H9 (cell line): Measurements from ENCODE around the gene KCNA3. TPM values are rescaled to one million over a fixed set of nuclear protein-coding genes. Genes with fewer than 3 reads are reported as not detected.

Experiments used
- DNase-seq: peaks from one replicate; pipeline ENCODE4 v3.0.0-alpha.2; 2017
- H2AFZ ChIP-seq: one replicate; pipeline ENCODE4 v1.6.1; 2013; ENCODE audit warnings: mild to moderate bottlenecking, low read length, control low read depth, moderate library complexity
- H2AK5ac ChIP-seq: 2 replicates; pipeline ENCODE4 v1.6.1; 2013; ENCODE audit warnings: low read length, control low read depth, mixed read lengths; ENCODE audit not compliant: insufficient read length
- H2BK120ac ChIP-seq: one replicate; pipeline ENCODE4 v1.6.1; 2013; ENCODE audit warnings: low read depth, mild to moderate bottlenecking, low read length, control low read depth, inconsistent platforms; ENCODE audit not compliant: poor library complexity, severe bottlenecking
- H2BK12ac ChIP-seq: 2 replicates; pipeline ENCODE4 v1.6.1; 2013; ENCODE audit warnings: low read length, control low read depth, mixed read lengths, low read depth; ENCODE audit not compliant: insufficient read length
- H2BK15ac ChIP-seq: 2 replicates; pipeline ENCODE4 v1.6.1; 2013; ENCODE audit warnings: low read depth, low read length, control low read depth
- H2BK20ac ChIP-seq: one replicate; pipeline ENCODE4 v1.6.1; 2013; ENCODE audit warnings: low read depth, mild to moderate bottlenecking, low read length, control low read depth, inconsistent platforms; ENCODE audit not compliant: poor library complexity, severe bottlenecking
- H2BK5ac ChIP-seq: 2 replicates; pipeline ENCODE4 v1.6.1; 2013; ENCODE audit warnings: low read length, control low read depth, mixed read lengths; ENCODE audit not compliant: insufficient read length
- H3K14ac ChIP-seq: 2 replicates; pipeline ENCODE4 v1.6.1; 2013; ENCODE audit warnings: low read length, control low read depth; ENCODE audit not compliant: insufficient read depth
- H3K18ac ChIP-seq: 2 replicates; pipeline ENCODE4 v1.6.1; 2013; ENCODE audit warnings: low read depth, mild to moderate bottlenecking, mixed read lengths, low read length, control low read depth; ENCODE audit not compliant: insufficient read length
- H3K23ac ChIP-seq: 2 replicates; pipeline ENCODE4 v1.6.1; 2013; ENCODE audit warnings: low read length, control low read depth, mixed read lengths, low read depth; ENCODE audit not compliant: insufficient read length
- H3K23me2 ChIP-seq: 2 replicates; pipeline ENCODE4 v1.6.1; 2013; ENCODE audit warnings: low read depth, mild to moderate bottlenecking, mixed read lengths, low read length, control low read depth; ENCODE audit not compliant: insufficient read length, poor library complexity, severe bottlenecking
- H3K27ac ChIP-seq: 2 replicates; pipeline ENCODE4 v1.5.1; 2013; ENCODE audit warnings: low read length, control low read depth, mixed read lengths, low read depth; ENCODE audit not compliant: insufficient read length
- H3K27me3 ChIP-seq: 2 replicates; pipeline ENCODE4 v1.6.1; 2013; ENCODE audit warnings: low read length, control low read depth, inconsistent platforms; ENCODE audit not compliant: insufficient read depth
- H3K4ac ChIP-seq: 2 replicates; pipeline ENCODE4 v1.6.1; 2013; ENCODE audit warnings: low read depth, mild to moderate bottlenecking, control low read depth, inconsistent platforms, low read length, moderate library complexity
- H3K4me1 ChIP-seq: 2 replicates; pipeline ENCODE4 v1.6.1; 2013; ENCODE audit warnings: low read length, control low read depth, inconsistent platforms; ENCODE audit not compliant: insufficient read depth
- H3K4me2 ChIP-seq: 2 replicates; pipeline ENCODE4 v1.6.1; 2013; ENCODE audit warnings: low read length, control low read depth, mixed read lengths; ENCODE audit not compliant: insufficient read length, insufficient read depth
- H3K56ac ChIP-seq: 2 replicates; pipeline ENCODE4 v1.6.1; 2013; ENCODE audit warnings: low read depth, mild to moderate bottlenecking, mixed read lengths, low read length, control low read depth; ENCODE audit not compliant: insufficient read length
- H3K79me1 ChIP-seq: 2 replicates; pipeline ENCODE4 v1.6.1; 2013; ENCODE audit warnings: low read depth, mild to moderate bottlenecking, moderate library complexity, low read length, control low read depth, inconsistent platforms; ENCODE audit not compliant: insufficient read depth, poor library complexity, severe bottlenecking
- H3K79me2 ChIP-seq: 2 replicates; pipeline ENCODE4 v1.6.1; 2013; ENCODE audit warnings: low read length, control low read depth, inconsistent platforms; ENCODE audit not compliant: insufficient read depth
- H3K9ac ChIP-seq: 2 replicates; pipeline ENCODE4 v1.6.1; 2013; ENCODE audit warnings: low read length, control low read depth, mixed read lengths; ENCODE audit not compliant: insufficient read length; ENCODE audit errors: extremely low read depth
- H3K9me3 ChIP-seq: one replicate; pipeline ENCODE4 v1.6.1; 2013; ENCODE audit warnings: low read depth, low read length, inconsistent platforms; ENCODE audit not compliant: control insufficient read depth
- H3T11ph ChIP-seq: one replicate; pipeline ENCODE4 v1.6.1; 2013; ENCODE audit warnings: mild to moderate bottlenecking, low read length, control low read depth, inconsistent platforms
- H4K20me1 ChIP-seq: one replicate; pipeline ENCODE4 v1.6.1; 2013; ENCODE audit not compliant: control insufficient read depth, insufficient read length, insufficient read depth
- H4K5ac ChIP-seq: 2 replicates; pipeline ENCODE4 v1.6.1; 2013; ENCODE audit warnings: low read depth, mild to moderate bottlenecking, mixed read lengths, low read length, control low read depth; ENCODE audit not compliant: insufficient read length
- H4K8ac ChIP-seq: replicated peaks from 2 replicates; pipeline ENCODE4 v1.6.1; 2013; ENCODE audit warnings: low read length, control low read depth, mixed read lengths, low read depth; ENCODE audit not compliant: insufficient read length
- H4K91ac ChIP-seq: 2 replicates; pipeline ENCODE4 v1.6.1; 2013; ENCODE audit warnings: low read depth, mild to moderate bottlenecking, moderate library complexity, mixed read lengths, low read length, control low read depth; ENCODE audit not compliant: insufficient read length
- H3K27ac Mint-ChIP-seq, 3 experiments: 2 replicates in 2 of 3; 3 replicates in 1 of 3; pipeline ENCODE4 v1.8.0; 2020 to 2021; ENCODE audit warnings: mixed read lengths in 3 of 3, mild to moderate bottlenecking in 1 of 3, moderate library complexity in 1 of 3
- H3K27me3 Mint-ChIP-seq: 2 replicates; pipeline ENCODE4 v1.8.0; 2021; ENCODE audit warnings: low read depth, mild to moderate bottlenecking, moderate library complexity, mixed read lengths
- H3K36me3 Mint-ChIP-seq, 3 experiments: 2 replicates in 2 of 3; 3 replicates in 1 of 3; pipeline ENCODE4 v1.8.0; 2020 to 2021; ENCODE audit warnings: low read depth in 3 of 3, mixed read lengths in 3 of 3; ENCODE audit not compliant: insufficient read depth in 1 of 3
- H3K4me1 Mint-ChIP-seq, 2 experiments: 2 replicates each; pipeline ENCODE4 v1.8.0; 2020; ENCODE audit warnings: mixed read lengths in 2 of 2
- H3K4me3 Mint-ChIP-seq, 2 experiments: 2 replicates in 1 of 2; 3 replicates in 1 of 2; pipeline ENCODE4 v1.8.0; 2020 to 2021; ENCODE audit warnings: mild to moderate bottlenecking in 2 of 2, mixed read lengths in 2 of 2, moderate library complexity in 1 of 2
- H3K9me3 Mint-ChIP-seq, 2 experiments: 2 replicates in 1 of 2; 3 replicates in 1 of 2; pipeline ENCODE4 v1.8.0; 2020; ENCODE audit warnings: mild to moderate bottlenecking in 2 of 2, mixed read lengths in 2 of 2, moderate library complexity in 1 of 2
- CTCF ChIP-seq: fragments of 200-600 bp; sonication (generic); conservative IDR thresholded peaks from 3 replicates; pipeline ENCODE4 v1.8.0; 2021; ENCODE audit warnings: antibody characterized with exemption, mild to moderate bottlenecking
- WGBS: extraction: QIAGEN DNeasy Blood & Tissue Kit; methylation state at CpG from one replicate; pipeline ENCODE4 v1.1.7; 2013; ENCODE audit warnings: missing lambda C conversion rate, low lambda C conversion rate, mixed read lengths; ENCODE audit not compliant: insufficient read length; ENCODE audit errors: extremely low coverage; 5-methylcytosine and 5-hydroxymethylcytosine counted together
- total RNA-seq: library from RNA; stranded (reverse); gene quantifications from 2 replicates; pipeline ENCODE4 v1.2.1, GENCODE V29; 2021

Gene KCNA3
- total RNA-seq, 1 experiment from 2014 or later = 0.92 TPM

- H4K91ac ChIP-seq = no peak overlapping the region
- H3K4me1 Mint-ChIP-seq = peaks cover 2% of the 10 kb centered on the region in 2 experiments; a peak in 3 of 4 replicates
- H2BK120ac ChIP-seq = no peak overlapping the region
- peaks cover 3% of the 10 kb centered on the region in 3 experiments; a peak in 5 of 7 replicates for H3K36me3 Mint-ChIP-seq
- H2BK5ac ChIP-seq = no peak overlapping the region
- no peak overlapping the region for H2AK5ac ChIP-seq
- no peak overlapping the region for H3K4me3 Mint-ChIP-seq
- no peak overlapping the region for H3K27ac Mint-ChIP-seq
- peaks cover 4 to 6% of the 10 kb centered on the region in 2 experiments for H3K9me3 Mint-ChIP-seq
- peaks cover 12% of the 10 kb centered on the region for H3K27me3 ChIP-seq
- no peak for TF ChIP-seq CTCF
- H3K4ac ChIP-seq = no peak overlapping the region
- H4K5ac ChIP-seq = no peak overlapping the region
- H2AFZ ChIP-seq = no peak overlapping the region
- no peaks in the 10 kb centered on the region for H3K4me1 ChIP-seq
- no peak overlapping the region for H4K8ac ChIP-seq
- H3K27ac ChIP-seq = no peak overlapping the region
- H3K4me2 ChIP-seq = no peak overlapping the region
- peaks cover 42% of the 10 kb centered on the region for H3K27me3 Mint-ChIP-seq
- H3K23ac ChIP-seq = no peak overlapping the region
- no peaks in the 10 kb centered on the region for H3K23me2 ChIP-seq
- no peaks in the 10 kb centered on the region for H3K79me1 ChIP-seq
- H3K9me3 ChIP-seq = no peaks in the 10 kb centered on the region
- no peaks in the 10 kb centered on the region for H4K20me1 ChIP-seq
- H3K79me2 ChIP-seq = no peaks in the 10 kb centered on the region
- no CpG with 5 or more reads among the region's 4 CpGs for WGBS
- H3K18ac ChIP-seq = no peak overlapping the region
- no peak overlapping the region for H3T11ph ChIP-seq
- H3K56ac ChIP-seq = no peak overlapping the region
- no peak overlapping the region for H2BK15ac ChIP-seq
- no peak overlapping the region for H2BK12ac ChIP-seq
- no peak for DNase-seq
- no peak overlapping the region for H3K14ac ChIP-seq
- no peak overlapping the region for H3K9ac ChIP-seq
- H2BK20ac ChIP-seq = no peak overlapping the region
These were observed 6.2 kb downstream of the KCNA3 start for GRCh38 chr1:110668549-110668948.
